ENCODE data around the gene PRCC.

GRCh38 chr1:156742801-156743200 lies 24.5 kb upstream of the PRCC start:
- TF ChIP-seq GATA2 (IDR thresholded peaks at IDR 0.05; ENCODE audit: low read depth, low read length) (no peak), GATA3 (IDR thresholded peaks at IDR 0.05; ENCODE audit: low read depth, low read length) (no peak)
